ENCODE data around the gene HTR3B.
"Not testable (repeated sequence)": the region's sequence is repeated elsewhere in the genome, so short reads cannot be mapped to it uniquely, and the experiment has no call there.

HTR3B gene

GRCh38 chr11:113904379-113905101 lies at the start of gene HTR3B:
HTR3B (plus strand) TSS chr11:113904796; CDS start chr11:113904934, 138 bp downstream.
- no peak for DNase-seq (ENCODE audit: low read depth)

- no peak for DNase-seq (ENCODE audit: low read depth)
Observed at GRCh38 chr11:113855803-113856202, 48.8 kb upstream of the HTR3B start.

- no peak for DNase-seq (ENCODE audit: low read depth)
Observed at GRCh38 chr11:113856966-113857759, 47.4 kb upstream of the HTR3B start.

- no peak for DNase-seq (ENCODE audit: low read depth)
Observed at GRCh38 chr11:113859665-113860064, 44.9 kb upstream of the HTR3B start.

GRCh38 chr11:113862435-113862834 lies 42.2 kb upstream of the HTR3B start:
- no peak for DNase-seq (ENCODE audit: low read depth)

GRCh38 chr11:113864410-113864809 lies 40.2 kb upstream of the HTR3B start:
- DNase-seq (ENCODE audit: low read depth), result no peak

GRCh38 chr11:113865873-113866272 lies 38.7 kb upstream of the HTR3B start:
- DNase-seq (ENCODE audit: low read depth), result no peak

GRCh38 chr11:113867843-113868503 lies 36.6 kb upstream of the HTR3B start:
- no peak for DNase-seq (ENCODE audit: low read depth)

GRCh38 chr11:113871336-113871735 lies 33.3 kb upstream of the HTR3B start:
- no peak for DNase-seq (ENCODE audit: low read depth)

- no peak for DNase-seq (ENCODE audit: low read depth)
Observed at GRCh38 chr11:113873236-113873626, 31.4 kb upstream of the HTR3B start.

- no peak for DNase-seq (ENCODE audit: low read depth)
Observed at GRCh38 chr11:113874096-113874495, 30.5 kb upstream of the HTR3B start.

GRCh38 chr11:113874581-113875233 lies 29.9 kb upstream of the HTR3B start:
- no peak for DNase-seq (ENCODE audit: low read depth)

GRCh38 chr11:113875234-113876073 lies 29.1 kb upstream of the HTR3B start, which contains the start of gene USP28:
USP28 (minus strand) TSS chr11:113875572; CDS start chr11:113875501, 71 bp downstream.
- DNase-seq (ENCODE audit: low read depth), result peak; percentile 59

GRCh38 chr11:113876074-113876797 lies 28.4 kb upstream of the HTR3B start:
- no peak for DNase-seq (ENCODE audit: low read depth)

GRCh38 chr11:113876798-113877669 lies 27.6 kb upstream of the HTR3B start:
- no peak for DNase-seq (ENCODE audit: low read depth)

GRCh38 chr11:113877670-113878055 lies 26.9 kb upstream of the HTR3B start:
- DNase-seq (ENCODE audit: low read depth), result no peak

GRCh38 chr11:113879446-113879845 lies 25.1 kb upstream of the HTR3B start:
- DNase-seq (ENCODE audit: low read depth), result not testable (repeated sequence)

- DNase-seq (ENCODE audit: low read depth), result no peak
Observed at GRCh38 chr11:113880971-113881370, 23.6 kb upstream of the HTR3B start.

GRCh38 chr11:113881856-113882255 lies 22.7 kb upstream of the HTR3B start:
- DNase-seq (ENCODE audit: low read depth), result no peak

All from stimulated activated CD8-positive, alpha-beta memory T cell treated with anti-CD3 and anti-CD28 coated beads, Interleukin-12 subunit alpha, Interleukin-12 subunit beta, amount 100 ng/mL, for 1 hour (primary cell).